HG03558 (cell line): ENCODE data around the gene ACSL3.

ENCODE experiments used
- ATAC-seq: cut with Tn5 transposase; IDR thresholded peaks from one replicate; pipeline ENCODE4 v1.9.1; 2021; ENCODE audit warnings: moderate number of reproducible peaks; ENCODE audit not compliant: unreplicated experiment; ENCODE audit errors: extremely low read depth

The ACSL3 gene

GRCh38 chr2:222935688-222936298 lies 75.0 kb downstream of the ACSL3 start:
- ATAC-seq = no peak

- no peak for ATAC-seq
These were observed 75.9 kb downstream of the ACSL3 start for GRCh38 chr2:222936705-222937104.

- no peak for ATAC-seq
These were observed 77.5 kb downstream of the ACSL3 start for GRCh38 chr2:222938327-222938726.

- ATAC-seq = no peak
These were observed 78.5 kb downstream of the ACSL3 start for GRCh38 chr2:222939208-222939856.

- ATAC-seq = no peak
These were observed 79.1 kb downstream of the ACSL3 start for GRCh38 chr2:222939979-222940378.

- no peak for ATAC-seq
These were observed 80.7 kb downstream of the ACSL3 start for GRCh38 chr2:222941510-222942032.

GRCh38 chr2:222942561-222942960 lies 81.7 kb downstream of the ACSL3 start:
- ATAC-seq = no peak

GRCh38 chr2:222942977-222943376 lies 82.1 kb downstream of the ACSL3 start:
- no peak for ATAC-seq

GRCh38 chr2:222943820-222944219 lies 83.0 kb downstream of the ACSL3 start:
- no peak for ATAC-seq

GRCh38 chr2:222944552-222944951 lies 83.7 kb downstream of the ACSL3 start:
- no peak for ATAC-seq

- ATAC-seq = no peak
These were observed 84.3 kb downstream of the ACSL3 start for GRCh38 chr2:222944971-222945740.

- ATAC-seq = no peak
These were observed 85.1 kb downstream of the ACSL3 start for GRCh38 chr2:222945887-222946286.

- ATAC-seq = no peak
These were observed 86.0 kb downstream of the ACSL3 start for GRCh38 chr2:222946700-222947287.

- ATAC-seq = no peak
These were observed 88.2 kb downstream of the ACSL3 start for GRCh38 chr2:222949073-222949472.

- no peak for ATAC-seq
These were observed 89.0 kb downstream of the ACSL3 start for GRCh38 chr2:222949690-222950323.

GRCh38 chr2:222950638-222951285 lies 89.9 kb downstream of the ACSL3 start:
- no peak for ATAC-seq

- no peak for ATAC-seq
These were observed 91.4 kb downstream of the ACSL3 start for GRCh38 chr2:222952204-222952603.

- ATAC-seq = no peak
These were observed 94.2 kb downstream of the ACSL3 start for GRCh38 chr2:222955008-222955407.

- ATAC-seq = no peak
These were observed 98.5 kb downstream of the ACSL3 start for GRCh38 chr2:222959358-222959757.

GRCh38 chr2:222960126-222960525 lies 99.3 kb downstream of the ACSL3 start:
- peak; percentile 86 for ATAC-seq
